Suprapubic skin (tissue), 4 donors: Measurements from ENCODE around the gene DUSP10.

Source experiments
- EP300 ChIP-seq: sonication (generic); formaldehyde crosslinking; IDR thresholded peaks from one replicate; pipeline ENCODE4 v1.6.1; 2017; ENCODE audit warnings: antibody characterized with exemption
- POLR2A ChIP-seq, 2 donors: fragments of 450-650 bp; IDR thresholded peaks; one replicate each; pipeline ENCODE4 v1.6.1; 2017; ENCODE audit warnings: antibody characterized with exemption in 2 of 2, mild to moderate bottlenecking in 2 of 2, moderate library complexity in 2 of 2
- POLR2AphosphoS5 ChIP-seq, 3 donors: sonication (generic); formaldehyde crosslinking; IDR thresholded peaks; one replicate each; pipeline ENCODE4 v1.6.1; 2017; ENCODE audit warnings: antibody characterized with exemption in 3 of 3
- TF ChIP-seq, protein P1 (sequence below), 2 donors: fragments of 200-600 bp in 1 of 2; fragments of 450-650 bp in 1 of 2; sonication (generic) in 1 of 2; IDR thresholded peaks; one replicate each; pipeline ENCODE4 v1.5.1; 2016 to 2019; ENCODE audit warnings: antibody characterized with exemption in 2 of 2, mild to moderate bottlenecking in 1 of 2, moderate library complexity in 1 of 2

DNA sequence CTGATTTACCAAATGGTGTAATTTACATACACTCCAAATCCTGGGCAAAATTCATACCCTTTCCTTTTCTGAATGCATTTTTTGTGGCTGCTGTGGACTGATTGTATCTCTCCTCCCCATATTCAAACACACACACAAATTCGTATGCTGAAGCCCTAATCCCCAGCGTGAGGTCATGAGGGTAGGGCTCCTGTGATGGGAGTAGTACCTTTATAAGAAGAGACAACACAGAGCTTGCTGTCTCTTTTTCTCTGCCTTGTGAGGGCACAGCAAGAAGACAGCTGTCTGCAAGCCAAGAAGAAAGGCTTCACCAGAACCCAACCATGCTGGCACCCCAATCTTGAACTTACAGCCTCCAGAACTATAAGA is 24.4 kb downstream of the DUSP10 start:
- TF ChIP-seq, protein P1, sequence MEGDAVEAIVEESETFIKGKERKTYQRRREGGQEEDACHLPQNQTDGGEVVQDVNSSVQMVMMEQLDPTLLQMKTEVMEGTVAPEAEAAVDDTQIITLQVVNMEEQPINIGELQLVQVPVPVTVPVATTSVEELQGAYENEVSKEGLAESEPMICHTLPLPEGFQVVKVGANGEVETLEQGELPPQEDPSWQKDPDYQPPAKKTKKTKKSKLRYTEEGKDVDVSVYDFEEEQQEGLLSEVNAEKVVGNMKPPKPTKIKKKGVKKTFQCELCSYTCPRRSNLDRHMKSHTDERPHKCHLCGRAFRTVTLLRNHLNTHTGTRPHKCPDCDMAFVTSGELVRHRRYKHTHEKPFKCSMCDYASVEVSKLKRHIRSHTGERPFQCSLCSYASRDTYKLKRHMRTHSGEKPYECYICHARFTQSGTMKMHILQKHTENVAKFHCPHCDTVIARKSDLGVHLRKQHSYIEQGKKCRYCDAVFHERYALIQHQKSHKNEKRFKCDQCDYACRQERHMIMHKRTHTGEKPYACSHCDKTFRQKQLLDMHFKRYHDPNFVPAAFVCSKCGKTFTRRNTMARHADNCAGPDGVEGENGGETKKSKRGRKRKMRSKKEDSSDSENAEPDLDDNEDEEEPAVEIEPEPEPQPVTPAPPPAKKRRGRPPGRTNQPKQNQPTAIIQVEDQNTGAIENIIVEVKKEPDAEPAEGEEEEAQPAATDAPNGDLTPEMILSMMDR (IDR thresholded peaks at IDR 0.05) = no peak
- TF ChIP-seq POLR2A (IDR thresholded peaks at IDR 0.05) (no peak), POLR2AphosphoS5 (IDR thresholded peaks at IDR 0.05) (no peak), EP300 (no peak)
